GM23248 (cell line): ENCODE data around the gene EPN3.

Source experiments
- EZH2 ChIP-seq: fragments of 200-600 bp; sonication (generic); IDR thresholded peaks from 2 replicates; pipeline ENCODE4 v1.6.1; 2018; ENCODE audit warnings: antibody characterized with exemption, mild to moderate bottlenecking; ENCODE audit not compliant: insufficient read depth, poor library complexity, severe bottlenecking
- EZH2phosphoT487 ChIP-seq: fragments of 200-600 bp; sonication (generic); IDR thresholded peaks from 2 replicates; pipeline ENCODE4 v1.6.1; 2018; ENCODE audit warnings: antibody characterized with exemption, moderate library complexity, mild to moderate bottlenecking, low read depth; ENCODE audit not compliant: insufficient read depth

DNA sequence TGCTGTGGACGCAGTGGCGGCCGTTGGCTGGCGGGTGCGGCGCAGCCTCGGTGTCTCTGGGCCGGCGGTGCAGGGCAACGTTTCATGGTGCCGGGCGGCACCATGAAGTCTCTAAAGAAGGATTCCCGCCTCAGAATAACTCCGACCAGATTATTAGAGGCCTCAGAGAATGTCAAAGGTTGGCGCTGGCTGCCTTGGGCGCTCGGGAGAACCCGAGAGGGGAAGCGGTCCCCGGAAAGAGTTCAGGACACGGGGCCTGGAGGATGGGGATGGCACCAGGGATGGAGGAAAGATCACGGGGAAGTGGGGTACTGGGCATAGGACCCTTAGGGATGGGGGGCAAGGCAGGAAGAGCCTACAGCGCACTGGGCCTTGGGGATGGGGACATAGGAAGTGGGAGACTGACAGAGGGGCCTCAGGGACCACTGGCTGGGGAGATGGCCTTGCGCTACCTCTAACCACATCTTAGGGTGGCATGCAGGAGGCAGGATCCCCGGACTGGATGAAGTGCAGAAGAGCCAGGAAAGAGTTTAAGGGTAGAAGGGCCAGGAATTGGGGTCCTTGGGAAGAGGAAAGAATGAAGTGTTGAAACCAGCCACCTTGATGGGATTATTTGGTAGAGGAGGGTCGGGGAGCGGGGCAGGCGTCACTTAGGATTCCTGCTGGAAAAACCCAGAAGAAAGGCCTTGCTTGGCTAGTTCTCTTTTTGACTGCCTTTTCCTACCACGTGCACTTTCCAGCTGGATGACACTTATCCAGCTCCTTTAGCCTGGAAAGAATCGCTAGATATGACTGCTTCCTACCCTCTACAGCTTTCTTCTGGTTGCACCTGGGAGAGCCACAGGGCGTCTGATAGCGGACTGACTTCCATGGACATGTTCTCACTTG is 23.7 kb upstream of the EPN3 start:
- TF ChIP-seq EZH2phosphoT487 (no peak), EZH2 (no peak)
